GM19397 (cell line): ENCODE measurements around the gene CTTNBP2.

ENCODE experiments used
- ATAC-seq: cut with Tn5 transposase; IDR thresholded peaks from one replicate; pipeline ENCODE4 v1.9.1; 2021; ENCODE audit warnings: mild to moderate bottlenecking, moderate library complexity; ENCODE audit not compliant: unreplicated experiment

The CTTNBP2 gene

GRCh38 chr7:117873310-117874190 lies at the start of gene CTTNBP2:
CTTNBP2 (minus strand) TSS chr7:117873441; CDS start chr7:117873415, 26 bp downstream.
- ATAC-seq: peak; percentile 54

- no peak for ATAC-seq
Measured at GRCh38 chr7:117916309-117916708, 43.1 kb upstream of the CTTNBP2 start.

GRCh38 chr7:117912421-117912820 lies 39.2 kb upstream of the CTTNBP2 start:
- ATAC-seq: no peak

- no peak for ATAC-seq
Measured at GRCh38 chr7:117908031-117908795, 35.0 kb upstream of the CTTNBP2 start.

- ATAC-seq: no peak
Measured at GRCh38 chr7:117907049-117907640, 33.9 kb upstream of the CTTNBP2 start.

DNA sequence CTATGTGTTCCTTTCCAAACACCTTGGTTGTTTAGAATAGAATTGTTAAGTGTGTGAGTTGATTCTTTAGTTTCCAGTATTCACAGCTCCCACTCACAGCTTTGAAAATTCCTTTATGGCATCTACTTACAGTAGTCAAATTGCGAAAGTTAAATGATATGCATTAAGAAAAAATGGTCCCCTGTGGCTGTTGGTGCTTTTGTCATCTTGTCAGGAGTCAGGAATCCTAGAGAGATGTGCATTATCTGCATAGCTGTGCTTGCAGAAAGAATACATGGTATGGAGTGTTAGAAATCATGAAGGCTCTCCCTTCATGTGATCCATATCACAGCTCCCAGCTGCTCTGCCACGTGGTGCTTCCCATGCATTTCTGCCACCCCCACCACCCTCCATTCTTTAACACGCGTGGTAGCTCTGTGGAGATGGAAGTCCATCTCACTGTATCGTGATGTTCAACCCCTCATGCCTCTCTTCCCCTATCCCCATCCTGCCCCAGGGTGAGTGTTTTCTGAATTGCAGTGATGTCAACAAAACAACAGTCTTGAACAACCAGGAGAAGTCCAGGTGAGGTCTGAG lies 29.2 kb upstream of the CTTNBP2 start:
- no peak for ATAC-seq

GRCh38 chr7:117901089-117901797 lies 28.0 kb upstream of the CTTNBP2 start:
- no peak for ATAC-seq

DNA sequence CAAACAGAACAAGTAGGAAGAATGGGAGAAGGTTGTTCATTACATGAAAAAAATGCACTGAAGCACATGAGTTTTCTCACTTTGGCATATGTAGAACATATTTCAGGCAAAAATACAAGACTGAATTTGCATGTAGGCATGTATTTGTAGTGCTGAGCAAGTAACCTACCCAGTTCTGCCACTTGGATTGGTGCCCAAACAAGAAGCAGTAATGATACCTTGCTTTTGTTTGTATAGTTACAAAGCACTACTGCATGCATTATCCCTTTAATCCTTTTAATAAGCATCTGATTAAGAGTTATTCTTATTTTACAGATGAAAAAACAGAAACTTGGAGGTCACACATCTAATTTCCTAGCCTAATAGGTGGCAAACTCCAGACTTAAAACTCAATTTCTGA lies 23.1 kb upstream of the CTTNBP2 start:
- no peak for ATAC-seq

DNA sequence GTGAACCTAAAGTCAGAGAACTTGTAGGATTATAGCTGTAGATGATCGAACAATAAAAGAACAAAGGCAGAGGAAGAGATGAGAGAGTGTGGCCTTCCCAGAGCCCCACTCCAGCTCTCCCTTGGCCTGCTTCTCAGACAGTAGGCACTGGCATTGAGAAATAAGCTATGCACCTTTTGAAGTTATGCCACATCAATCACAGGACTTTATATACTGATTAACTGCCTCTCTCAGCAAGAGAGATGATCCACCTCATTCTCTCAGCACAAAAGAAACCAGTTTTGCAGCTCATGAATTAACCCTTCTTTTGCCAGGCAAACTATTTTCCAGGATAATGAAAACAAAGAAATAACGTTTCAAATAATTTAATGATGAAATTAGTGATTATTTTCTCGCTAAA lies 22.0 kb upstream of the CTTNBP2 start:
- ATAC-seq: no peak

- no peak for ATAC-seq
Measured at GRCh38 chr7:117894037-117894436, 20.8 kb upstream of the CTTNBP2 start.

DNA sequence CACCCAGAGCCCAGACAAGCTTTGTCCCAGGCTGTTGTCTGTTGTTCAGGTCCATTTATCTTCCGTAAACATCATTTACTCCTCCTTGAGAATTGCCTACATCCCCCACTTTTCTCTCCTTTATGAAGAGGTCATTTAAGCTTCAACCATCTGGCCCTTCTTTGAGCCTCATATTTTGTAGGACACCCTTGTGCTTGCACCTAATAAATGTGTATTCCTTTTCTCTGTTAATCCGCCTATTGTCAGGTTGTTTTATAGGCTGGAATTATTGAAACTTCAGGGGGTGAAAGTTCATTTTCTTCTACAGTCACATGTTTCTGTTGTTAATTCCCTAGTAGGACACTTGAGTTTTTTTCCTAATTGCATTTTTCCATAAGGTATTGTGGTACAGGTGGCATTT lies 19.6 kb upstream of the CTTNBP2 start:
- no peak for ATAC-seq

- no peak for ATAC-seq
Measured at GRCh38 chr7:117889611-117890010, 16.4 kb upstream of the CTTNBP2 start.

DNA sequence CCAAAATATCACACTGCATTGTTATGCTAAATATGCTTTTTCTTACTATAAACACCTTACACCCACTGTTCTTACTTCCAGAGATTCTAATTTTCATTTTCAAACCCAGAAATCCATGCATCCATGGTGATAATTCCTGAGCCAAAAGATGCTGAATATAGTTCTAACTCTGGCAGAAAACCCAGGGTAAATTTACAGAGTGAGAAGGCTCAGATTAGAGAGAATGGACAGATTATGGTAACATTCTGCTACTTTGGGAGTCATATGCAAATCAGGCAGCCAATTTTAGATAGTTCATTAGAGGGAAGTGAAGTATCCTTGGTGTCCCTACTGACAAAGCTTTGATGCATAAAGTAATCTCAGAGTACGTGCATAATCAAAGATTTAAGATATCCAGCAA lies 15.4 kb upstream of the CTTNBP2 start:
- no peak for ATAC-seq

DNA sequence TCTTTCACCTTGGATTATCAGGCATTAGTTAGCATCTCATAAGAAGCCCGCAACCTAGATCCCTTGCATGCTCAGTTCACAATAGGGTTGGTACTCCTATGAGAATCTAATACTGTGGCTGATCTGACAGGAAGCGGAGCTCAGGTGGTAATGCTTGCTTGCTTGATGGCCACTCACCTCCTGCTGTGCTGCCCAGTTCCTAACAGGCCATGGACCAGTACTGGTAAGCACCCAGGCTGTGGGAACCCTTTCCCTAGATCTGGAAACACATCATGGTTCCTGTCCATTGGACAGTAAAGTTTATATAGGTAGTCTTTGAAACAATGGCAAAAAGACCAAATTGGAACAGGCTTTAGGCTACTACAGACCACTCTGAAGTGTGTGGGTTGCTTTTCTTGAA lies 9.4 kb upstream of the CTTNBP2 start:
- ATAC-seq: no peak

DNA sequence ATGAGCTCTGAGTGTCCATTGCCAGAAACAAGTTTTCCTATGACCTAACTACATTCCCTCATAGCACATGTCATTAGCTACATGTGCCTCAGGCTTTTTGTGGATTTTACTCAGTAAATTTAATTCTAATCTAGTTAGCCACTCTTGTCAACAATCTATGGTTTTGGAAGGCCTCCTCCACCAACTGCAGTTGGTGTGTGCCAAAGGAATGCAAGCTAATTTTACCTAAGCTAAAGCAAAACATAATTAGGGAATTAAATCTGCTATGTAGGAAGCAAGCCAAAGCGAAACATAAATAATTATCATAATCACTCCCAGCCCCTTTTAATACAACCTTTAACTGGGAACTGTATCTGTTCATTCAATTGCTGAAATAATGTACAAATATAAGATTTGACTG lies 3.5 kb upstream of the CTTNBP2 start:
- no peak for ATAC-seq

- ATAC-seq: no peak
Measured at GRCh38 chr7:117875566-117875965, 2.3 kb upstream of the CTTNBP2 start.

DNA sequence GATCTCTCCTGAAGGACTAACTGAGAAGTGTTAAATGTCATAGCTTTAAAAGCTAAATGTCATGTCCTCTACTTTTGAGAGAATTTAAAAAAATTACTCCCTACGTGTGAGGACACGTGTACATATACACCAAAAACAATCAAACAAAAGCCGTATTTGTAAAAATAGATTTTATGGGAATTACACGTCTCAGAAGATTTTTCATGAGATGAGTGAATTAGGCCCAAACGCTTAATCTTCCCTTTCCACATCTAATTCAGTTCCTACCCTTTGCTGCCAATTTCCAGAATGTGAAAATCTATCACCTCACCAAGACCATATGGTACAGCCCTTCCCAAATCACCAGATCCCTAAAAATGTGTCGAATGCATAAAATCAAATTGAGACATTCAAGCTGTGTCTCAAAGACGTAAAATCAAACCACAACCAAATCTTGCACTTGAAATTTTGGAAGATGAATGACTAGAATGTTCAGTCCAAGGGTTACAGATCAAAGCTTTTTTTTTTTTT lies 1.0 kb upstream of the CTTNBP2 start:
- no peak for ATAC-seq

DNA sequence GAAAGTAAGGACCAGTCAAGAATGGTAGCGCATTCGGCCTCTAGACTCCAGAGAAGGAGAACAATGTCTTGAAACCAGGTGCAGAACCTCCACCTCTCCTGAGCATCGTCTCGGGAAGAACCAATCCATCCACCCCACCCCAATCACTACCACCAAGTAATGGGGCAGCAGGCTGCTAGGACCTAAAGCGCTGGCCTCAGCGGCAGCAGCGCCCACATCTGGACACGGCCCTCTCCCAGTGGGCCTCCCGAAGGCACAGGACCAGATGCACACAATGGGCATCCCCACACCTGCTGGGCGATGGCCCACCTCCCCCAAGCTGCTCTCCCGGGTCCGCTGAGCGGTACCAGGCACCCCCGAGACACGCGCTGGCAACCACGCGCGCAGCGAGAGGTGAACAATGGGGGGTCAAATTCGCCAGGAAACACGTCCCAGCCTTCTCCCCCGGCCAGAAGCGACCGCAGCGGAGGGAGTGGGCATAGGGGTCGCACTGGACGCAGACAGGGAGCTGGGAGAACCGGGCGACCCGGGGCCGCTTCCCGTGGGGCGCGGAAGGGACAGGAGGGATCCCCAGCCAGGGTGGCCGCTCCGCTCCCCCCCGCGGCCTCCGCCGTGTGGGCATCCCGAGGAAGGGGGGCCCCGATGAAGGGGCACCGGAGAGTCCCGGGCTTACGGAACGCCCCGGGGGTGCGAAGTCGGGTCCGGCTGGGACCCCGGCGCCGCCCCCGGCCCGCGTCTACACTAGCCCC lies 506 bp downstream of the CTTNBP2 start:
- ATAC-seq: peak; percentile 21

- ATAC-seq: no peak
Measured at GRCh38 chr7:117871778-117872538, 1.3 kb downstream of the CTTNBP2 start.
